ENCODE data around the gene PLEKHM3. TPM values are rescaled to one million over a fixed set of nuclear protein-coding genes. Genes with fewer than 3 reads are reported as not detected.

The PLEKHM3 gene
- total RNA-seq, 1 experiment from 2014 or later, result 6.5 TPM

DNA sequence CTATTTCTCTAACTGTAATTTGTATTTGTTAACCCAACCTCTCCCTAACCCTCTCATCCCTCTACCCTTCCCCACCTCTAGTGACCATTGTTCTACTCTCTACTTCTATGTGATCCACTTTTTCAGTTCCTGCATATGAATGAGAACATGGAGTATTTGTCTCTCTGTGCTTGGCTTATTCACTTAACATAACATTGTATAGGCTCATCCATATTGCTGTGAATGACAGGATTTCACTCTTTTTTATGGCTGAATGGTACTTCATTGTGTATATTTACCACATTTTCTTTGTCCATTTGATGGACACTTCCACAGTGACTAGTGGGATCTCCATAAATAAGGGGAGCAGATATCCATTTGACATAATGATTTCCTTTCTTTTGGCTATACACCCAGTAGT is 103.7 kb downstream of the PLEKHM3 start:
- intact Hi-C loops (cut with micrococcal nuclease; ENCODE audit: unreplicated experiment), result no loop called here
- Histone ChIP-seq H3K9me3 (ENCODE audit: low read depth, low read length, poor library complexity, severe bottlenecking) (no peaks in the 10 kb centered on the region), H3K4me3 (ENCODE audit: low read depth, low read length, poor library complexity, severe bottlenecking) (no peak overlapping the region), H3K27me3 (replicated peaks; ENCODE audit: insufficient read depth, low read depth, low read length, poor library complexity) (no peaks in the 10 kb centered on the region), H3K36me3 (ENCODE audit: insufficient read depth, low read length, poor library complexity, severe bottlenecking) (no peaks in the 10 kb centered on the region), H3K27ac (ENCODE audit: low read depth, low read length, poor library complexity, severe bottlenecking) (no peak overlapping the region), H3K4me1 (ENCODE audit: insufficient read depth, low read length, poor library complexity, severe bottlenecking) (no peaks in the 10 kb centered on the region)
- ChIA-PET CTCF (no interaction called here), POLR2A (ENCODE audit: low non-redundant PET) (no interaction called here)
- DNase-seq (ENCODE audit: low spot score), result no peak
- TF ChIP-seq, protein P1, sequence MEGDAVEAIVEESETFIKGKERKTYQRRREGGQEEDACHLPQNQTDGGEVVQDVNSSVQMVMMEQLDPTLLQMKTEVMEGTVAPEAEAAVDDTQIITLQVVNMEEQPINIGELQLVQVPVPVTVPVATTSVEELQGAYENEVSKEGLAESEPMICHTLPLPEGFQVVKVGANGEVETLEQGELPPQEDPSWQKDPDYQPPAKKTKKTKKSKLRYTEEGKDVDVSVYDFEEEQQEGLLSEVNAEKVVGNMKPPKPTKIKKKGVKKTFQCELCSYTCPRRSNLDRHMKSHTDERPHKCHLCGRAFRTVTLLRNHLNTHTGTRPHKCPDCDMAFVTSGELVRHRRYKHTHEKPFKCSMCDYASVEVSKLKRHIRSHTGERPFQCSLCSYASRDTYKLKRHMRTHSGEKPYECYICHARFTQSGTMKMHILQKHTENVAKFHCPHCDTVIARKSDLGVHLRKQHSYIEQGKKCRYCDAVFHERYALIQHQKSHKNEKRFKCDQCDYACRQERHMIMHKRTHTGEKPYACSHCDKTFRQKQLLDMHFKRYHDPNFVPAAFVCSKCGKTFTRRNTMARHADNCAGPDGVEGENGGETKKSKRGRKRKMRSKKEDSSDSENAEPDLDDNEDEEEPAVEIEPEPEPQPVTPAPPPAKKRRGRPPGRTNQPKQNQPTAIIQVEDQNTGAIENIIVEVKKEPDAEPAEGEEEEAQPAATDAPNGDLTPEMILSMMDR (conservative IDR thresholded peaks at IDR 0.05; ENCODE audit: low read depth, low read length), result no peak
- no peak for TF ChIP-seq EZH2 (IDR thresholded peaks at IDR 0.05; ENCODE audit: borderline replicate concordance, low read depth, low read length, poor library complexity, severe bottlenecking)
- no TSS peak for BruUV-seq (replicated peaks)

DNA sequence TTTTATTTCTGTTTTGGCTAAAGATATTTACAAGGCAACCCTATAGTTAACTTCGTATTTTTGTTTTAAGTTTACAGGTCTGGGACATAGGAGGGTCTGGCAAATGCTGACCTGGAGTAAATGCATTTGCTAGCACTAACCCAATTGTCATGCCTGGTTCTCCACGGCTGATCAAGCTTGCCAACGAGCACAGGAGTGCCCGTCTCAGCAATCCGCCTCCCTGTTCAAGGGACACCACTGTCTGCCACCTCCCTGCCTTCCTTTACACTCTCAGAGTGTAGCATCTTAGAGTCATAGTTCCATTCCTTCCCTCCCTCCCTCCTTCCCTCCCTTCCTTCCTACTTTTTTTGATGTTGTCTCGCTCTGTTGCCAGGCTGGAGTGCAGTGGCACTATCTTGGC is 104.6 kb downstream of the PLEKHM3 start:
- POLR2A ChIA-PET (ENCODE audit: low non-redundant PET), result no interaction called here
- H3K9me3 ChIP-seq (ENCODE audit: low read depth, low read length, poor library complexity, severe bottlenecking), result no peaks in the 10 kb centered on the region
- CTCF ChIA-PET, result no interaction called here
- no peak for DNase-seq (ENCODE audit: low spot score)
- no peaks in the 10 kb centered on the region for H3K4me1 ChIP-seq (ENCODE audit: insufficient read depth, low read length, poor library complexity, severe bottlenecking)
- no peaks in the 10 kb centered on the region for H3K27me3 ChIP-seq (replicated peaks; ENCODE audit: insufficient read depth, low read depth, low read length, poor library complexity)
- no peaks in the 10 kb centered on the region for H3K36me3 ChIP-seq (ENCODE audit: insufficient read depth, low read length, poor library complexity, severe bottlenecking)
- TF ChIP-seq EZH2 (IDR thresholded peaks at IDR 0.05; ENCODE audit: borderline replicate concordance, low read depth, low read length, poor library complexity, severe bottlenecking), result no peak
- TF ChIP-seq, protein P1 (conservative IDR thresholded peaks at IDR 0.05; ENCODE audit: low read depth, low read length), result no peak
- intact Hi-C loops (cut with micrococcal nuclease; ENCODE audit: unreplicated experiment), result no loop called here
- H3K27ac ChIP-seq (ENCODE audit: low read depth, low read length, poor library complexity, severe bottlenecking), result no peak overlapping the region
- BruUV-seq (replicated peaks), result no TSS peak
- H3K4me3 ChIP-seq (ENCODE audit: low read depth, low read length, poor library complexity, severe bottlenecking), result no peak overlapping the region

- no peak for DNase-seq (ENCODE audit: low spot score)
- H3K9me3 ChIP-seq (ENCODE audit: low read depth, low read length, poor library complexity, severe bottlenecking), result no peaks in the 10 kb centered on the region
- ChIA-PET CTCF (no interaction called here), POLR2A (ENCODE audit: low non-redundant PET) (no interaction called here)
- TF ChIP-seq, protein P1 (conservative IDR thresholded peaks at IDR 0.05; ENCODE audit: low read depth, low read length), result no peak
- no peak for TF ChIP-seq EZH2 (IDR thresholded peaks at IDR 0.05; ENCODE audit: borderline replicate concordance, low read depth, low read length, poor library complexity, severe bottlenecking)
- no peak overlapping the region for H3K27ac ChIP-seq (ENCODE audit: low read depth, low read length, poor library complexity, severe bottlenecking)
- intact Hi-C loops (cut with micrococcal nuclease; ENCODE audit: unreplicated experiment), result no loop called here
- no TSS peak for BruUV-seq (replicated peaks)
- no peak overlapping the region for H3K4me3 ChIP-seq (ENCODE audit: low read depth, low read length, poor library complexity, severe bottlenecking)
- no peaks in the 10 kb centered on the region for H3K27me3 ChIP-seq (replicated peaks; ENCODE audit: insufficient read depth, low read depth, low read length, poor library complexity)
- no peaks in the 10 kb centered on the region for H3K4me1 ChIP-seq (ENCODE audit: insufficient read depth, low read length, poor library complexity, severe bottlenecking)
- H3K36me3 ChIP-seq (ENCODE audit: insufficient read depth, low read length, poor library complexity, severe bottlenecking), result no peaks in the 10 kb centered on the region
These were observed 105.0 kb downstream of the PLEKHM3 start for GRCh38 chr2:207920321-207920720.

All from A673 (cell line).